Activated CD4-positive, alpha-beta T cell treated with anti-CD3 and anti-CD28 coated beads, Interleukin-2, Interleukin-6, amounts not matched to agents 100 ng/mL and 50 ng/mL, durations not matched to agents 16 hours and 8 hours (primary cell): Measurements from ENCODE around the gene FOXE3.

Experiments used
- DNase-seq: peaks from one replicate; pipeline ENCODE4 v3.0.0-alpha.2; 2020

The FOXE3 gene

GRCh38 chr1:47415728-47416318 is at the start of gene FOXE3:
Gene FOXE3 (plus strand): TSS chr1:47416285. CDS start chr1:47416316, 31 bp downstream.
- no peak for DNase-seq

GRCh38 chr1:47367651-47368050 is 48.4 kb upstream of the FOXE3 start:
- no peak for DNase-seq

GRCh38 chr1:47371016-47371517 is 45.0 kb upstream of the FOXE3 start:
- DNase-seq = no peak

GRCh38 chr1:47374501-47374900 is 41.6 kb upstream of the FOXE3 start:
- DNase-seq = no peak

GRCh38 chr1:47378147-47378546 is 37.9 kb upstream of the FOXE3 start:
- no peak for DNase-seq

GRCh38 chr1:47380699-47381098 is 35.4 kb upstream of the FOXE3 start:
- no peak for DNase-seq

- DNase-seq = no peak
Measured at GRCh38 chr1:47382399-47382983, 33.6 kb upstream of the FOXE3 start.

GRCh38 chr1:47384083-47384482 is 32.0 kb upstream of the FOXE3 start:
- no peak for DNase-seq

- DNase-seq = no peak
Measured at GRCh38 chr1:47385020-47385419, 31.1 kb upstream of the FOXE3 start.

GRCh38 chr1:47386268-47386667 is 29.8 kb upstream of the FOXE3 start:
- no peak for DNase-seq

GRCh38 chr1:47388030-47388890 is 27.8 kb upstream of the FOXE3 start:
- no peak for DNase-seq

GRCh38 chr1:47388891-47389238 is 27.2 kb upstream of the FOXE3 start:
- DNase-seq = peak; percentile 69

- no peak for DNase-seq
Measured at GRCh38 chr1:47389731-47390130, 26.4 kb upstream of the FOXE3 start.

- no peak for DNase-seq
Measured at GRCh38 chr1:47390843-47391242, 25.2 kb upstream of the FOXE3 start.

- no peak for DNase-seq
Measured at GRCh38 chr1:47393141-47393540, 22.9 kb upstream of the FOXE3 start.

- no peak for DNase-seq
Measured at GRCh38 chr1:47395433-47395832, 20.7 kb upstream of the FOXE3 start.

- no peak for DNase-seq
Measured at GRCh38 chr1:47396671-47397196, 19.4 kb upstream of the FOXE3 start.

- DNase-seq = no peak
Measured at GRCh38 chr1:47399138-47399845, 16.8 kb upstream of the FOXE3 start.

GRCh38 chr1:47399846-47400155 is 16.3 kb upstream of the FOXE3 start:
- no peak for DNase-seq

GRCh38 chr1:47401761-47402160 is 14.3 kb upstream of the FOXE3 start:
- no peak for DNase-seq

GRCh38 chr1:47402591-47402990 is 13.5 kb upstream of the FOXE3 start:
- no peak for DNase-seq

- no peak for DNase-seq
Measured at GRCh38 chr1:47403321-47403910, 12.7 kb upstream of the FOXE3 start.

GRCh38 chr1:47405697-47406096 is 10.4 kb upstream of the FOXE3 start:
- DNase-seq = no peak
